HEK293 (cell line): ENCODE measurements around the gene ERN2.
A peak's percentile ranks its signal among the peaks of the same experiment; 100 is the strongest.

Source experiments
- GFI1B ChIP-seq: fragments of 450-650 bp; formaldehyde crosslinking; IDR thresholded peaks from 2 replicates; pipeline ENCODE4 v1.5.1; 2016; ENCODE audit warnings: missing biosample characterization, missing genetic modification characterization
- GLI4 ChIP-seq: fragments of 450-650 bp; formaldehyde crosslinking; IDR thresholded peaks from 2 replicates; pipeline ENCODE4 v1.5.1; 2016; ENCODE audit warnings: missing biosample characterization, missing genetic modification characterization
- KLF7 ChIP-seq: fragments of 450-650 bp; formaldehyde crosslinking; IDR thresholded peaks from 2 replicates; pipeline ENCODE4 v1.5.1; 2016; ENCODE audit warnings: missing biosample characterization, missing genetic modification characterization, borderline replicate concordance
- RBAK ChIP-seq: fragments of 450-650 bp; formaldehyde crosslinking; IDR thresholded peaks from 2 replicates; pipeline ENCODE4 v1.5.1; 2016; ENCODE audit warnings: missing biosample characterization, missing genetic modification characterization
- SP7 ChIP-seq: fragments of 450-650 bp; formaldehyde crosslinking; IDR thresholded peaks from 2 replicates; pipeline ENCODE4 v1.5.1; 2016; ENCODE audit warnings: missing biosample characterization, missing genetic modification characterization
- ZBTB17 ChIP-seq: fragments of 450-650 bp; formaldehyde crosslinking; IDR thresholded peaks from 2 replicates; pipeline ENCODE4 v1.5.1; 2016; ENCODE audit warnings: missing biosample characterization, missing genetic modification characterization
- ZFP41 ChIP-seq: fragments of 450-650 bp; formaldehyde crosslinking; IDR thresholded peaks from 2 replicates; pipeline ENCODE4 v1.5.1; 2016; ENCODE audit warnings: missing biosample characterization, missing genetic modification characterization, borderline replicate concordance
- ZNF10 ChIP-seq: fragments of 450-650 bp; formaldehyde crosslinking; IDR thresholded peaks from 2 replicates; pipeline ENCODE4 v1.5.1; 2017; ENCODE audit warnings: missing biosample characterization, missing genetic modification characterization
- ZNF146 ChIP-seq: fragments of 450-650 bp; formaldehyde crosslinking; IDR thresholded peaks from 2 replicates; pipeline ENCODE4 v1.5.1; 2016; ENCODE audit warnings: missing biosample characterization, missing genetic modification characterization
- ZNF169 ChIP-seq: fragments of 450-650 bp; formaldehyde crosslinking; IDR thresholded peaks from 2 replicates; pipeline ENCODE4 v1.5.1; 2016; ENCODE audit warnings: missing biosample characterization, missing genetic modification characterization
- ZNF184 ChIP-seq: fragments of 450-650 bp; IDR thresholded peaks from 2 replicates; pipeline ENCODE4 v1.5.1; 2018; ENCODE audit warnings: missing biosample characterization, mild to moderate bottlenecking, missing genetic modification characterization
- ZNF2 ChIP-seq: fragments of 450-650 bp; formaldehyde crosslinking; IDR thresholded peaks from 2 replicates; pipeline ENCODE4 v1.5.1; 2016; ENCODE audit warnings: missing biosample characterization, missing genetic modification characterization
- ZNF223 ChIP-seq: fragments of 450-650 bp; formaldehyde crosslinking; IDR thresholded peaks from 2 replicates; pipeline ENCODE4 v1.5.1; 2016; ENCODE audit warnings: missing biosample characterization, missing genetic modification characterization
- ZNF23 ChIP-seq: fragments of 450-650 bp; formaldehyde crosslinking; IDR thresholded peaks from 2 replicates; pipeline ENCODE4 v1.5.1; 2016; ENCODE audit warnings: missing biosample characterization, missing genetic modification characterization, borderline replicate concordance
- ZNF266 ChIP-seq: fragments of 450-650 bp; formaldehyde crosslinking; IDR thresholded peaks from 2 replicates; pipeline ENCODE4 v1.5.1; 2016; ENCODE audit warnings: missing biosample characterization, missing genetic modification characterization, low read depth
- ZNF302 ChIP-seq: fragments of 450-650 bp; formaldehyde crosslinking; IDR thresholded peaks from 2 replicates; pipeline ENCODE4 v1.5.1; 2016; ENCODE audit warnings: missing biosample characterization, missing genetic modification characterization, low read depth
- ZNF311 ChIP-seq: fragments of 450-650 bp; formaldehyde crosslinking; IDR thresholded peaks from 2 replicates; pipeline ENCODE4 v1.5.1; 2017; ENCODE audit warnings: missing biosample characterization, missing genetic modification characterization, borderline replicate concordance
- ZNF366 ChIP-seq: fragments of 450-650 bp; formaldehyde crosslinking; conservative IDR thresholded peaks from 2 replicates; pipeline ENCODE4 v1.5.1; 2016; ENCODE audit warnings: missing biosample characterization, missing genetic modification characterization
- ZNF521 ChIP-seq: fragments of 450-650 bp; formaldehyde crosslinking; IDR thresholded peaks from 2 replicates; pipeline ENCODE4 v1.5.1; 2017; ENCODE audit warnings: missing biosample characterization, mild to moderate bottlenecking, missing genetic modification characterization
- ZNF544 ChIP-seq: fragments of 450-650 bp; formaldehyde crosslinking; IDR thresholded peaks from 2 replicates; pipeline ENCODE4 v1.5.0; 2017; ENCODE audit warnings: missing biosample characterization, missing genetic modification characterization
- ZNF555 ChIP-seq: fragments of 450-650 bp; formaldehyde crosslinking; conservative IDR thresholded peaks from 2 replicates; pipeline ENCODE4 v1.5.1; 2017; ENCODE audit warnings: missing biosample characterization, mild to moderate bottlenecking, missing genetic modification characterization, inconsistent platforms
- ZNF571 ChIP-seq: fragments of 450-650 bp; formaldehyde crosslinking; IDR thresholded peaks from 2 replicates; pipeline ENCODE4 v1.5.0; 2017; ENCODE audit warnings: missing biosample characterization, missing genetic modification characterization
- ZNF600 ChIP-seq: fragments of 450-650 bp; formaldehyde crosslinking; IDR thresholded peaks from 2 replicates; pipeline ENCODE4 v1.5.1; 2016; ENCODE audit warnings: missing biosample characterization, missing genetic modification characterization
- ZNF623 ChIP-seq: fragments of 450-650 bp; formaldehyde crosslinking; IDR thresholded peaks from 2 replicates; pipeline ENCODE4 v1.5.1; 2016; ENCODE audit warnings: missing biosample characterization, missing genetic modification characterization
- ZNF785 ChIP-seq: fragments of 450-650 bp; formaldehyde crosslinking; IDR thresholded peaks from 2 replicates; pipeline ENCODE4 v1.5.1; 2016; ENCODE audit warnings: missing biosample characterization, missing genetic modification characterization
- ZNF792 ChIP-seq: fragments of 450-650 bp; formaldehyde crosslinking; IDR thresholded peaks from 2 replicates; pipeline ENCODE4 v1.5.1; 2016; ENCODE audit warnings: missing biosample characterization, missing genetic modification characterization
- ZNF830 ChIP-seq: fragments of 450-650 bp; IDR thresholded peaks from 2 replicates; pipeline ENCODE4 v1.5.0; 2018; ENCODE audit warnings: missing biosample characterization, missing genetic modification characterization, low read depth, mild to moderate bottlenecking, moderate library complexity
- TF ChIP-seq, protein P1 (sequence below): fragments of 450-650 bp; formaldehyde crosslinking; IDR thresholded peaks from 2 replicates; pipeline ENCODE4 v1.5.1; 2016; ENCODE audit warnings: missing biosample characterization, missing genetic modification characterization
- TF ChIP-seq, protein P2 (sequence below): fragments of 450-650 bp; formaldehyde crosslinking; IDR thresholded peaks from 2 replicates; pipeline ENCODE4 v1.5.1; 2016; ENCODE audit warnings: missing biosample characterization, missing genetic modification characterization
- TF ChIP-seq, protein P3 (sequence below): fragments of 450-650 bp; formaldehyde crosslinking; IDR thresholded peaks from 2 replicates; pipeline ENCODE4; 2016; ENCODE audit warnings: missing biosample characterization, missing genetic modification characterization

The ERN2 gene

DNA sequence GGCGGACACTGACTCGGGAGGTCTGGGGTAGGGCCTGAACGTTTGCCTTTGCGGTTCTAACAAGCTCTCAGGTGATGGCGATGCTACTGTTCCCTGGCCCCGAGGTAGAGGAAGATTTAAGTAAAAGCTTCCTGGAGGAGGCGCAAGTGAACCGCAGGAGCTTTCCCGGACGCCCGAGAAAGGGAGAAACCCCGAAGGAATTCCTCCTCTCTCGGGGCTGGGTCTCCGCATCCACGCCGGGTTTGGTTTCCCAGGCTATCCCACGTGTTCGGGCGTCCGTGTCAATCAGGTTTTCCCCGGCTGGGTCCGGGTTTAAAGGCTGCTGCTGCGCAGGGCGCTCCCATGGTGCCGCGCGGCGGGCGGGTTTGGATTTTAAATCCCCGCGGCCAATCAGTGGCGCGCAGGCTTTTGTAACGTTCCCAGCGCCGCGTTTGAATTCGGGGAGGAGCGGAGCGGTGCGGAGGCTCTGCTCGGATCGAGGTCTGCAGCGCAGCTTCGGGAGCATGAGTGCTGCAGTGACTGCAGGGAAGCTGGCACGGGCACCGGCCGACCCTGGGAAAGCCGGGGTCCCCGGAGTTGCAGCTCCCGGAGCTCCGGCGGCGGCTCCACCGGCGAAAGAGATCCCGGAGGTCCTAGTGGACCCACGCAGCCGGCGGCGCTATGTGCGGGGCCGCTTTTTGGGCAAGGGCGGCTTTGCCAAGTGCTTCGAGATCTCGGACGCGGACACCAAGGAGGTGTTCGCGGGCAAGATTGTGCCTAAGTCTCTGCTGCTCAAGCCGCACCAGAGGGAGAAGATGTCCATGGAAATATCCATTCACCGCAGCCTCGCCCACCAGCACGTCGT, 34.4 kb downstream of the ERN2 start, which contains the start of gene PLK1 (continued):
- TF ChIP-seq ZNF830 (tag by site-specific recombination) (no peak), ZFP41 (tag by site-specific recombination) (no peak), ZNF146 (tag by site-specific recombination) (no peak), ZNF785 (no peak), ZNF266 (tag by site-specific recombination) (no peak), ZNF311 (no peak), ZNF184 (tag by site-specific recombination) (no peak), GFI1B (no peak), ZNF521 (tag by site-specific recombination) (no peak), ZBTB17 (peak; percentile 60), RBAK (tag by site-specific recombination) (no peak), KLF7 (tag by site-specific recombination) (no peak; the same call in 1 of the 2 replicates), ZNF10 (tag by site-specific recombination) (0 out of 2 replicates have a peak, but pooled peaks have one; percentile 13), ZNF792 (tag by site-specific recombination) (no peak), ZNF302 (tag by site-specific recombination) (no peak), ZNF223 (no peak), ZNF23 (tag by site-specific recombination) (no peak), ZNF2 (tag by site-specific recombination) (no peak; the same call in 1 of the 2 replicates), ZNF169 (tag by site-specific recombination) (no peak), GLI4 (tag by site-specific recombination) (no peak), ZNF555 (no peak), ZNF544 (tag by site-specific recombination) (no peak), ZNF571 (tag by site-specific recombination) (no peak), ZNF366 (tag by site-specific recombination) (no peak), SP7 (tag by site-specific recombination) (peak; percentile 46; the same call in 1 of the 2 replicates), ZNF623 (tag by site-specific recombination) (no peak), ZNF600 (peak; percentile 62; the same call in 1 of the 2 replicates)
- TF ChIP-seq, protein P1, sequence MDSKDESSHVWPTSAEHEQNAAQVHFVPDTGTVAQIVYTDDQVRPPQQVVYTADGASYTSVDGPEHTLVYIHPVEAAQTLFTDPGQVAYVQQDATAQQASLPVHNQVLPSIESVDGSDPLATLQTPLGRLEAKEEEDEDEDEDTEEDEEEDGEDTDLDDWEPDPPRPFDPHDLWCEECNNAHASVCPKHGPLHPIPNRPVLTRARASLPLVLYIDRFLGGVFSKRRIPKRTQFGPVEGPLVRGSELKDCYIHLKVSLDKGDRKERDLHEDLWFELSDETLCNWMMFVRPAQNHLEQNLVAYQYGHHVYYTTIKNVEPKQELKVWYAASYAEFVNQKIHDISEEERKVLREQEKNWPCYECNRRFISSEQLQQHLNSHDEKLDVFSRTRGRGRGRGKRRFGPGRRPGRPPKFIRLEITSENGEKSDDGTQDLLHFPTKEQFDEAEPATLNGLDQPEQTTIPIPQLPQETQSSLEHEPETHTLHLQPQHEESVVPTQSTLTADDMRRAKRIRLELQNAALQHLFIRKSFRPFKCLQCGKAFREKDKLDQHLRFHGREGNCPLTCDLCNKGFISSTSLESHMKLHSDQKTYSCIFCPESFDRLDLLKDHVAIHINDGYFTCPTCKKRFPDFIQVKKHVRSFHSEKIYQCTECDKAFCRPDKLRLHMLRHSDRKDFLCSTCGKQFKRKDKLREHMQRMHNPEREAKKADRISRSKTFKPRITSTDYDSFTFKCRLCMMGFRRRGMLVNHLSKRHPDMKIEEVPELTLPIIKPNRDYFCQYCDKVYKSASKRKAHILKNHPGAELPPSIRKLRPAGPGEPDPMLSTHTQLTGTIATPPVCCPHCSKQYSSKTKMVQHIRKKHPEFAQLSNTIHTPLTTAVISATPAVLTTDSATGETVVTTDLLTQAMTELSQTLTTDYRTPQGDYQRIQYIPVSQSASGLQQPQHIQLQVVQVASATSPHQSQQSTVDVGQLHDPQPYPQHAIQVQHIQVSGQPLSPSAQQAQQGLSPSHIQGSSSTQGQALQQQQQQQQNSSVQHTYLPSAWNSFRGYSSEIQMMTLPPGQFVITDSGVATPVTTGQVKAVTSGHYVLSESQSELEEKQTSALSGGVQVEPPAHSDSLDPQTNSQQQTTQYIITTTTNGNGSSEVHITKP (tag by site-specific recombination): peak; percentile 23; the same call in 1 of the 2 replicates
- TF ChIP-seq, protein P2, sequence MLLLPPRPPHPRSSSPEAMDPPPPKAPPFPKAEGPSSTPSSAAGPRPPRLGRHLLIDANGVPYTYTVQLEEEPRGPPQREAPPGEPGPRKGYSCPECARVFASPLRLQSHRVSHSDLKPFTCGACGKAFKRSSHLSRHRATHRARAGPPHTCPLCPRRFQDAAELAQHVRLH (tag by site-specific recombination): no peak
- TF ChIP-seq, protein P3, sequence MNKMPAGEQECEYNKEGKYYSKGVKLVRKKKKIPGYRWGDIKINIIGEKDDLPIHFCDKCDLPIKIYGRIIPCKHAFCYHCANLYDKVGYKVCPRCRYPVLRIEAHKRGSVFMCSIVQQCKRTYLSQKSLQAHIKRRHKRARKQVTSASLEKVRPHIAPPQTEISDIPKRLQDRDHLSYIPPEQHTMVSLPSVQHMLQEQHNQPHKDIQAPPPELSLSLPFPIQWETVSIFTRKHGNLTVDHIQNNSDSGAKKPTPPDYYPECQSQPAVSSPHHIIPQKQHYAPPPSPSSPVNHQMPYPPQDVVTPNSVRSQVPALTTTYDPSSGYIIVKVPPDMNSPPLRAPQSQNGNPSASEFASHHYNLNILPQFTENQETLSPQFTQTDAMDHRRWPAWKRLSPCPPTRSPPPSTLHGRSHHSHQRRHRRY (tag by site-specific recombination): no peak
